Activated naive CD4-positive, alpha-beta T cell treated with anti-CD3 and anti-CD28 coated beads for 36 hours (primary cell): ENCODE measurements around the gene MGAT4A. TPM values are rescaled to one million over a fixed set of nuclear protein-coding genes. Genes with fewer than 3 reads are reported as not detected.
A peak's percentile ranks its signal among the peaks of the same experiment; 100 is the strongest.

ENCODE experiments used
- CTCF ChIA-PET: fragments of 350-600 bp; sonication (Branson Sonifier 250); formaldehyde crosslinking; loops from one replicate; lab custom pipeline; 2021; ENCODE audit warnings: antibody characterized with exemption; lab: Charles Lee
- DNase-seq: peaks from one replicate; pipeline ENCODE4 v3.0.0-alpha.2; 2020
- H3K27ac Mint-ChIP-seq: one replicate; pipeline ENCODE4 v1.8.0; 2021; ENCODE audit warnings: mild to moderate bottlenecking, mixed read lengths
- H3K27me3 Mint-ChIP-seq: one replicate; pipeline ENCODE4 v1.8.0; 2021; ENCODE audit warnings: low read depth, mixed read lengths
- H3K36me3 Mint-ChIP-seq: one replicate; pipeline ENCODE4 v1.8.0; 2021; ENCODE audit warnings: low read depth, mixed read lengths
- H3K4me1 Mint-ChIP-seq: one replicate; pipeline ENCODE4 v1.8.0; 2021; ENCODE audit warnings: low read depth, mixed read lengths
- H3K4me3 Mint-ChIP-seq: one replicate; pipeline ENCODE4 v1.8.0; 2021; ENCODE audit warnings: mild to moderate bottlenecking, moderate library complexity, mixed read lengths
- H3K9me3 Mint-ChIP-seq: one replicate; pipeline ENCODE4 v1.8.0; 2021; ENCODE audit warnings: mixed read lengths
- intact Hi-C: fragments of 100-400 bp; cut with micrococcal nuclease; formaldehyde crosslinking; loops from one replicate; pipeline ENCODE4 v1.15.1; 2023
- total RNA-seq, 2 experiments: library from RNA; stranded (reverse); gene quantifications; one replicate each; pipeline ENCODE4 v1.2.3, GENCODE V29; 2021

Gene MGAT4A
- total RNA-seq, 2 experiments from 2014 or later: 85.5 to 87.5 TPM

DNA sequence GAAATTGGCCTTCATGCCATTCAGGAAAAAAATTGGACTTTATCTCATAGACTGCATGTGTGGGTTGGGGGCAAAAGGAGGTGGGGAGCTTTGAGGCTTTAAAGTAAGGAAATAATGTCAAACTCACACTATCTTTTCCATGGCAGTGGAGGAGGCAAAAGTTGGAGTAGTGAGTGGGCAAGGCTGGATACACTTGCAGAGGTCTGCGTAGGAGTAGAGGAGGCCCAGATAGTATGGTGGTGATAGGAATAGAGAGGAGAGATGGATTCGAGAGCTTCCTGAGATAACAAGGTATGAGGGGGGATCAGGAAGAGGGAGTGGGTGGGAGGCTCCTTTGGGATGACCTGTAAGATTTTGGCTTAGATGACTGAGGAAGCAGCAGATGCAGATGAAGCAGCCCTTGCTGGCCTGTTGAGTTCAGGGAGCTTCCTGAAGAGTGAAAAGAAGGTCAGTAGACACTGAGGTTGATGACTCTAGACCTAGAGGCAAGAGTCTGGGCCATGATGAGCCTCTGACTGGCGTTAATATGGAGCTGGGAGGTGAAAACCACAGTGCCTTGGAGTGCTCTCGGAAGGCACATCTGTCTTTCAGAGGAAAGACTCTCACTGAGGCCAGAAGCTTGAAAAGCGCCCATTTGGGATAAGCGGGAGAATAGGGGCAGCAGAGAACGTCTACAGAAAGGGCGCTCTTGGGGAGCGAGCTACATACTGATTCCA, 116.8 kb downstream of the MGAT4A start:
- DNase-seq: no peak
- peaks cover 57% of the 10 kb centered on the region for H3K36me3 Mint-ChIP-seq
- peak overlapping the region; percentile 19 for H3K27ac Mint-ChIP-seq
- CTCF ChIA-PET: interaction anchor here (1.0 to 1.3 kb wide), 4 partner anchors 17 to 202 kb away, joined by 3 to 4 read pairs (median 3); no protein-coding TSS in a partner anchor
- H3K4me3 Mint-ChIP-seq: no peak overlapping the region
- H3K4me1 Mint-ChIP-seq: peaks cover 47% of the 10 kb centered on the region
- no peaks in the 10 kb centered on the region for H3K27me3 Mint-ChIP-seq
- intact Hi-C loops: no loop called here
- H3K9me3 Mint-ChIP-seq: no peaks in the 10 kb centered on the region

GRCh38 chr2:98608962-98609604, 121.8 kb downstream of the MGAT4A start:
- H3K27ac Mint-ChIP-seq: peak overlapping the region; percentile 93
- peak overlapping the region; percentile 89 for H3K4me3 Mint-ChIP-seq
- H3K27me3 Mint-ChIP-seq: no peaks in the 10 kb centered on the region
- CTCF ChIA-PET: interaction anchor here (0.6 to 1.4 kb wide), 4 partner anchors 9 to 458 kb away, joined by 3 to 5 read pairs (median 3); no protein-coding TSS in a partner anchor
- H3K36me3 Mint-ChIP-seq: peaks cover 33% of the 10 kb centered on the region
- peaks cover 67% of the 10 kb centered on the region for H3K4me1 Mint-ChIP-seq
- no peak for DNase-seq
- no peaks in the 10 kb centered on the region for H3K9me3 Mint-ChIP-seq
- intact Hi-C loops: loop anchor here (1.0 to 10.0 kb wide), 3 partner anchors 161 to 728 kb away; partner anchors contain the start of genes EIF5B, LIPT1, TSGA10 and TXNDC9

- no peaks in the 10 kb centered on the region for H3K9me3 Mint-ChIP-seq
- peak; percentile 90 for DNase-seq
- peak within 1 kb of the TSS; percentile 89 for H3K4me3 Mint-ChIP-seq
- H3K27me3 Mint-ChIP-seq: no peaks in the 10 kb centered on the region
- CTCF ChIA-PET: interaction anchor here (1.0 to 1.4 kb wide), 3 partner anchors 10 to 459 kb away, joined by 3 to 5 read pairs (median 3); no protein-coding TSS in a partner anchor
- intact Hi-C loops: loop anchor here (1.0 to 10.0 kb wide), 3 partner anchors 162 to 729 kb away; partner anchors contain the start of genes EIF5B, LIPT1, TSGA10 and TXNDC9
- H3K27ac Mint-ChIP-seq: peak within 1 kb of the TSS; percentile 93
- peaks cover 28% of the 10 kb centered on the region for H3K36me3 Mint-ChIP-seq
- peaks cover 60% of the 10 kb centered on the region for H3K4me1 Mint-ChIP-seq
Observed at GRCh38 chr2:98608116-98608961, 122.6 kb downstream of the MGAT4A start, which contains the start of the genes COA5 and UNC50. Gene COA5 (minus strand): TSS chr2:98608512. CDS start chr2:98608405, 107 bp downstream. Gene UNC50 (plus strand): TSS chr2:98608589. CDS start chr2:98609760, 1,171 bp downstream.

- DNase-seq: no peak
- no peaks in the 10 kb centered on the region for H3K9me3 Mint-ChIP-seq
- CTCF ChIA-PET: interaction anchor here (1.4 kb wide), 2 partner anchors 41 to 459 kb away, joined by 3 read pairs; no protein-coding TSS in a partner anchor
- H3K36me3 Mint-ChIP-seq: peaks cover 25% of the 10 kb centered on the region
- intact Hi-C loops: loop anchor here (1.0 to 10.0 kb wide), 3 partner anchors 163 to 730 kb away; partner anchors contain the start of genes EIF5B, LIPT1, TSGA10 and TXNDC9
- peaks cover 58% of the 10 kb centered on the region for H3K4me1 Mint-ChIP-seq
- H3K27me3 Mint-ChIP-seq: no peaks in the 10 kb centered on the region
- peak overlapping the region; percentile 93 for H3K27ac Mint-ChIP-seq
- H3K4me3 Mint-ChIP-seq: peak overlapping the region; percentile 89
Observed at GRCh38 chr2:98607741-98608115, 123.2 kb downstream of the MGAT4A start.

DNA sequence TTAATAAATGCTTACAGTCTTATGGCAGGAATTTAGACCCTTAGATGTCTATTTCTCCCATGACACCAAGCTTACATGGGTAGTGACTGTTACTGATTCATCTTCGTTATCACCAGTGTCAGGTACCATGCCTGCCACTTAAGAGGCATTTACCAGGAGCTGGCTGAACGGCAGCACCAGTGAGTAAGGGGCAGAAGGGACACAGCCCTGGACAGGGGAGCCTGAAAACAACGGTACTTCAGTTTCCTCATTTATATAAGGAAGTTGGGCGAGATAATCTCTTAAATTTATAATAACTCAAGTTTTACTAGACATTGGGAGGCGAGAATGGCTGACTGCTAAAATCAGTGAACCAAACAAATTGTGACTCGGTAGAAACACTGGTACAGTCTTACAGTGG, 123.8 kb downstream of the MGAT4A start:
- H3K36me3 Mint-ChIP-seq: peaks cover 25% of the 10 kb centered on the region
- CTCF ChIA-PET: interaction anchor here (0.6 to 1.4 kb wide), 4 partner anchors 38 to 230 kb away, joined by 3 read pairs; no protein-coding TSS in a partner anchor
- H3K4me1 Mint-ChIP-seq: peaks cover 58% of the 10 kb centered on the region
- H3K27ac Mint-ChIP-seq: peak overlapping the region; percentile 93
- peak overlapping the region; percentile 89 for H3K4me3 Mint-ChIP-seq
- intact Hi-C loops: loop anchor here (5.0 to 10.0 kb wide), 2 partner anchors 548 to 730 kb away; partner anchors contain the start of genes EIF5B, LIPT1, TSGA10 and TXNDC9
- H3K9me3 Mint-ChIP-seq: no peaks in the 10 kb centered on the region
- H3K27me3 Mint-ChIP-seq: no peaks in the 10 kb centered on the region
- DNase-seq: no peak

GRCh38 chr2:98606431-98606830, 124.5 kb downstream of the MGAT4A start:
- no peaks in the 10 kb centered on the region for H3K27me3 Mint-ChIP-seq
- peaks cover 54% of the 10 kb centered on the region for H3K4me1 Mint-ChIP-seq
- no peak for DNase-seq
- CTCF ChIA-PET: interaction anchor here (0.6 to 1.6 kb wide), 4 partner anchors 37 to 160 kb away, joined by 3 to 4 read pairs (median 3); no protein-coding TSS in a partner anchor
- peak overlapping the region; percentile 93 for H3K27ac Mint-ChIP-seq
- intact Hi-C loops: loop anchor here (5.0 to 10.0 kb wide), 2 partner anchors 548 to 731 kb away; partner anchors contain the start of genes EIF5B, LIPT1, TSGA10 and TXNDC9
- peaks cover 20% of the 10 kb centered on the region for H3K36me3 Mint-ChIP-seq
- H3K9me3 Mint-ChIP-seq: no peaks in the 10 kb centered on the region
- H3K4me3 Mint-ChIP-seq: peak overlapping the region; percentile 89

DNA sequence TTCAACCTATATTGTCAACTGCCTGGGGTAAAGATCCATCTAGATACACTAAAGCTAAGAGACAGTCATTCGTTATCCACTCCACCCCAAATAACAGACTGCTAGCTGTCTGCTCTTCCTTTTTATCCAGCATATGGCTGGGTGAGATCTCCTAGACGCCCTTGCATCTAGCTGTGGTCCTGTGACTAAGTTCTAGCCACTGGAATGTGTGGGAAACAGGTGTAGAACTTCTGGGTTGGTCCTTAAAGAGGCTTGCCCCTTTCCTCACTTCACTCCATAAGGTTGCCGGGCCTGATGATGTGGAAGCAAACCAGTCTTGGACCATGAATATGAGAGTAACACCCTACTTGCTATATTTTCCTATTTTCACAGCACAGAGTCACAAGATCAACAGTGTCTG, 125.9 kb downstream of the MGAT4A start:
- CTCF ChIA-PET: interaction anchor here (1.0 to 2.3 kb wide), 6 partner anchors 9 to 232 kb away, joined by 3 to 8 read pairs (median 4); no protein-coding TSS in a partner anchor
- no peak for DNase-seq
- peaks cover 12% of the 10 kb centered on the region for H3K36me3 Mint-ChIP-seq
- peak overlapping the region; percentile 10 for H3K27ac Mint-ChIP-seq
- H3K4me3 Mint-ChIP-seq: no peak overlapping the region
- intact Hi-C loops: loop anchor here (5.0 to 10.0 kb wide), 2 partner anchors 550 to 732 kb away; partner anchors contain the start of genes EIF5B, LIPT1, TSGA10 and TXNDC9
- no peaks in the 10 kb centered on the region for H3K9me3 Mint-ChIP-seq
- H3K4me1 Mint-ChIP-seq: peaks cover 40% of the 10 kb centered on the region
- no peaks in the 10 kb centered on the region for H3K27me3 Mint-ChIP-seq

DNA sequence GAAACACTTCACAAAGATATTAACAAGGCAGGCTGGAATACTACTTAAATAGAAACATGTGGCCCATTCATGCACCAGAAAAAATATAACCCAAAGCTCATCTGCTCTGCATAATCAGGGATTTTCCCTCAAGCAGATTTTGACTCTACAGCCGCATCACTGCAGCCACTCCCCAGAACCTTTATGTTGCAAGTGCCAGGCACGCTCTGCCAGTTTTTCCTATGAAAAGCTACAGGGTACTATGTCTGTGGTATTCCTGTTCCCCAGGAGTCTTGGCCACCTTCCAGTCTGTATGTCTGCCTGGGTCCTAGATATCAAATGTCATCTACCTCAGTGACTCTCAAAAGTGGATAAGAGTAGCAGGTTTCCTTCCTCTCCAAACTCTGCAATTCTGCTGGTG, 126.4 kb downstream of the MGAT4A start:
- Mint-ChIP-seq H3K27me3 (no peaks in the 10 kb centered on the region), H3K4me1 (peaks cover 35% of the 10 kb centered on the region), H3K4me3 (no peak overlapping the region), H3K9me3 (no peaks in the 10 kb centered on the region), H3K27ac (peak overlapping the region; percentile 10), H3K36me3 (peaks cover 10% of the 10 kb centered on the region)
- peak; percentile 46 for DNase-seq
- intact Hi-C loops: loop anchor here (10.0 kb wide), 1 partner anchor 550 kb away; the partner anchor contains the start of genes LIPT1 and TSGA10
- CTCF ChIA-PET: interaction anchor here (1.0 to 2.3 kb wide), 5 partner anchors 8 to 233 kb away, joined by 3 to 8 read pairs (median 5); no protein-coding TSS in a partner anchor

DNA sequence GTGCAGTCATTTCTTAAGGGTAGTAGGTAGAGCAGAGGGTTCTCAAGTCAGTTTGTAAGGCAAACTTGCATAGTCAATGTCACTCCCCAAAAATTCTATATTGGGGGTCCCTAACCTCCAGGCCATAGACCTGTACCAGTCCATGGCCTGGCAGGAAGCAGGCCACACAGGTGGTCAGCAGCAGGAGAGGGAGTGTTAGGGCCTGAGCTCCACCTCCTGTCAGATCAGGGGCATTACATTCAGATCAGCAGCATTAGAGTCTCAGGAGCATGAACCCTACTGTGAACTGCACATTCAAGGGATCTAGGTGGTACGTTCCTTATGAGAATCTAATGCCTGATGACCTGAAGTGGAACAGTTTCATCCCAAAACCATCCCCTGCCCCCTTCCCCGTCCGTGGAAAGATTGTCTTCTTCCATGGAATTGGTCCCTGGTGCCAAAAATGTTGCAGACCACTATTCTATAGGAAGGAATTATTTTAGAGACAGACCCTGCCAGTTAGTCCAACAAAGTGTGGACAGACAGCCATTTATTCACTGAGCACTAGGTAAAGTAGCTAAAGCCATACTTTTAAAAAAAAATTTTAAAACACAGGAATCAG, 129.3 kb downstream of the MGAT4A start:
- peak overlapping the region; percentile 36 for H3K27ac Mint-ChIP-seq
- DNase-seq: no peak
- peaks cover 31% of the 10 kb centered on the region for H3K4me1 Mint-ChIP-seq
- CTCF ChIA-PET: interaction anchor here (0.7 to 1.6 kb wide), 4 partner anchors 24 to 118 kb away, joined by 3 to 5 read pairs (median 3); no protein-coding TSS in a partner anchor
- peaks cover 28% of the 10 kb centered on the region for H3K36me3 Mint-ChIP-seq
- H3K9me3 Mint-ChIP-seq: no peaks in the 10 kb centered on the region
- no peak overlapping the region for H3K4me3 Mint-ChIP-seq
- intact Hi-C loops: loop anchor here (1.0 to 10.0 kb wide), 2 partner anchors 188 to 553 kb away; partner anchors contain the start of genes LIPT1 and TSGA10
- H3K27me3 Mint-ChIP-seq: no peaks in the 10 kb centered on the region

GRCh38 chr2:98598781-98599428, 132.0 kb downstream of the MGAT4A start:
- H3K27ac Mint-ChIP-seq: peak overlapping the region; percentile 61
- no peak overlapping the region for H3K4me3 Mint-ChIP-seq
- H3K9me3 Mint-ChIP-seq: peaks cover 3% of the 10 kb centered on the region
- no peak for DNase-seq
- H3K4me1 Mint-ChIP-seq: peaks cover 11% of the 10 kb centered on the region
- H3K36me3 Mint-ChIP-seq: peaks cover 40% of the 10 kb centered on the region
- intact Hi-C loops: no loop called here
- CTCF ChIA-PET: interaction anchor here (0.6 to 0.7 kb wide), 3 partner anchors 67 to 291 kb away, joined by 3 to 5 read pairs (median 4); no protein-coding TSS in a partner anchor
- H3K27me3 Mint-ChIP-seq: no peaks in the 10 kb centered on the region
